Neural progenitor cell (in vitro differentiated cells): ENCODE measurements around the gene SLFN5. TPM values are rescaled to one million over a fixed set of nuclear protein-coding genes. Genes with fewer than 3 reads are reported as not detected.

Source experiments
- DNase-seq: peaks from one replicate; pipeline ENCODE4 v3.0.0-alpha.2; 2016; ENCODE audit warnings: low spot score
- H2AFZ ChIP-seq: fragments of 200-600 bp; sonication (generic); replicated peaks from 2 replicates; pipeline ENCODE4 v1.6.1; 2016; ENCODE audit warnings: antibody characterized with exemption
- H3F3A ChIP-seq: fragments of 200-600 bp; sonication (generic); 2 replicates; pipeline ENCODE4 v1.6.1; 2016; ENCODE audit warnings: antibody characterized with exemption, low read depth
- H3K27ac ChIP-seq: fragments of 200-600 bp; sonication (generic); 2 replicates; pipeline ENCODE4 v1.5.1; 2016; ENCODE audit warnings: mild to moderate bottlenecking
- H3K27me3 ChIP-seq: fragments of 200-600 bp; sonication (generic); 2 replicates; pipeline ENCODE4 v1.6.1; 2016; ENCODE audit warnings: mild to moderate bottlenecking, moderate library complexity
- H3K36me3 ChIP-seq: fragments of 200-600 bp; sonication (generic); 2 replicates; pipeline ENCODE4 v1.5.1; 2016
- H3K4me1 ChIP-seq: fragments of 200-600 bp; sonication (generic); 2 replicates; pipeline ENCODE4 v1.6.1; 2016; ENCODE audit warnings: mixed run types
- H3K4me2 ChIP-seq: fragments of 200-600 bp; sonication (generic); 2 replicates; pipeline ENCODE4 v1.6.1; 2016
- H3K4me3 ChIP-seq: fragments of 200-600 bp; sonication (generic); 2 replicates; pipeline ENCODE4 v1.5.1; 2016
- H3K79me2 ChIP-seq: fragments of 200-600 bp; sonication (generic); 2 replicates; pipeline ENCODE4 v1.6.1; 2016; ENCODE audit warnings: low read depth
- H3K9ac ChIP-seq: fragments of 200-600 bp; sonication (generic); 2 replicates; pipeline ENCODE4 v1.6.1; 2016
- H3K9me3 ChIP-seq: fragments of 200-600 bp; sonication (generic); 2 replicates; pipeline ENCODE4 v1.5.1; 2016; ENCODE audit warnings: low read depth
- H4K20me1 ChIP-seq: fragments of 200-600 bp; sonication (generic); 2 replicates; pipeline ENCODE4 v1.6.1; 2016; ENCODE audit warnings: low read depth
- H3K27ac Mint-ChIP-seq: 3 replicates; pipeline ENCODE4 v1.8.0; 2021; ENCODE audit warnings: mixed read lengths
- H3K27me3 Mint-ChIP-seq: 2 replicates; pipeline ENCODE4 v1.8.0; 2022; ENCODE audit warnings: low read depth, mild to moderate bottlenecking, inconsistent platforms, moderate library complexity, mixed read lengths; ENCODE audit not compliant: insufficient read depth
- H3K36me3 Mint-ChIP-seq: 3 replicates; pipeline ENCODE4 v1.8.0; 2021; ENCODE audit warnings: mixed read lengths
- H3K4me1 Mint-ChIP-seq: 3 replicates; pipeline ENCODE4 v1.8.0; 2021; ENCODE audit warnings: mixed read lengths
- H3K4me3 Mint-ChIP-seq: 3 replicates; pipeline ENCODE4 v1.8.0; 2021; ENCODE audit warnings: mild to moderate bottlenecking, moderate library complexity, mixed read lengths
- H3K9me3 Mint-ChIP-seq: 3 replicates; pipeline ENCODE4 v1.8.0; 2020; ENCODE audit warnings: mixed read lengths
- CTCF ChIP-seq: fragments of 200-600 bp; sonication (generic); IDR thresholded peaks from 2 replicates; pipeline ENCODE4 v1.5.1; 2017; ENCODE audit warnings: antibody characterized with exemption, mild to moderate bottlenecking
- EZH2 ChIP-seq: fragments of 200-600 bp; sonication (generic); IDR thresholded peaks from 2 replicates; pipeline ENCODE4 v1.6.1; 2017; ENCODE audit warnings: antibody characterized with exemption, mild to moderate bottlenecking, moderate library complexity
- EZH2phosphoT487 ChIP-seq: fragments of 200-600 bp; sonication (generic); IDR thresholded peaks from 2 replicates; pipeline ENCODE4 v1.6.1; 2017; ENCODE audit warnings: antibody characterized with exemption
- total RNA-seq: library from RNA; depleted of rRNA; stranded (reverse); fragments of >200 nt; gene quantifications from 2 replicates; pipeline ENCODE4 v1.2.3, GENCODE V29; 2015; ENCODE audit warnings: low replicate concordance

SLFN5 gene
- total RNA-seq, 1 donor from 2014 or later = 5.8 TPM

DNA sequence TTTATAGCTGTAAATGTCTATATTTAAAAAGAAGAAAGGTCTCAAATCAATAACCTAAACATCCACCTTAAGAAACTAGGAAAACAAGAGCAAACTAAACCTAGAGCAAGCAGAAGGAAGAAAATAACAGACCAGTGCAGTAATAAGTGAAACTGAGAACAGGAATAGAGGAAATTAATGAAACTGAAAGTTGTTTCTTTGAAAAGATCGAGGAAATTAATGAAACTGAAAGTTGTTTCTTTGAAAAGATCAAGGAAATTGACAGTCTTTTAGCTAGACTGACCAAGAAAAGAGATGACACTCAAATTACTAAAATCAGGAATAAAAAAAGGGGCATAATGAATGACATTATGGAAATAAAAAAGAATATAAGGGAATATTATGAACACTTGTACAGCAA, 46.4 kb downstream of the SLFN5 start:
- no peak for TF ChIP-seq CTCF
- TF ChIP-seq EZH2phosphoT487 = no peak
- no peak for TF ChIP-seq EZH2
- no peaks in the 10 kb centered on the region for H3K4me1 Mint-ChIP-seq

GRCh38 chr17:35291802-35292201, 48.9 kb downstream of the SLFN5 start:
- TF ChIP-seq CTCF (no peak), EZH2phosphoT487 (no peak), EZH2 (no peak)
- no peak overlapping the region for H3K4me2 ChIP-seq
- no peak for DNase-seq
- no peak overlapping the region for H2AFZ ChIP-seq
- no peaks in the 10 kb centered on the region for H3K36me3 ChIP-seq
- Mint-ChIP-seq H3K27me3 (no peaks in the 10 kb centered on the region), H3K36me3 (no peaks in the 10 kb centered on the region), H3K4me3 (no peak overlapping the region), H3K4me1 (no peaks in the 10 kb centered on the region), H3K9me3 (peaks cover 7% of the 10 kb centered on the region), H3K27ac (no peak overlapping the region)
- peaks cover 15% of the 10 kb centered on the region for H3K27me3 ChIP-seq
- no peaks in the 10 kb centered on the region for H4K20me1 ChIP-seq
- no peak overlapping the region for H3K27ac ChIP-seq
- no peaks in the 10 kb centered on the region for H3K4me1 ChIP-seq
- H3F3A ChIP-seq = no peaks in the 10 kb centered on the region
- no peaks in the 10 kb centered on the region for H3K9me3 ChIP-seq
- H3K9ac ChIP-seq = no peak overlapping the region
- no peak overlapping the region for H3K4me3 ChIP-seq
- H3K79me2 ChIP-seq = no peaks in the 10 kb centered on the region

More for the DNA sequence above, 46.4 kb downstream of the SLFN5 start:
- Mint-ChIP-seq H3K9me3 (no peaks in the 10 kb centered on the region), H3K36me3 (no peaks in the 10 kb centered on the region), H3K27me3 (no peaks in the 10 kb centered on the region), H3K27ac (no peak overlapping the region), H3K4me3 (no peak overlapping the region)
- no peaks in the 10 kb centered on the region for H3F3A ChIP-seq
- H2AFZ ChIP-seq = no peak overlapping the region
- H3K27me3 ChIP-seq = peaks cover 15% of the 10 kb centered on the region
- no peaks in the 10 kb centered on the region for H3K79me2 ChIP-seq
- H3K27ac ChIP-seq = no peak overlapping the region
- no peak for DNase-seq
- no peaks in the 10 kb centered on the region for H3K9me3 ChIP-seq
- no peak overlapping the region for H3K4me2 ChIP-seq
- no peaks in the 10 kb centered on the region for H3K36me3 ChIP-seq
- H3K4me1 ChIP-seq = no peaks in the 10 kb centered on the region
- no peaks in the 10 kb centered on the region for H4K20me1 ChIP-seq
- H3K4me3 ChIP-seq = no peak overlapping the region
- H3K9ac ChIP-seq = no peak overlapping the region

DNA sequence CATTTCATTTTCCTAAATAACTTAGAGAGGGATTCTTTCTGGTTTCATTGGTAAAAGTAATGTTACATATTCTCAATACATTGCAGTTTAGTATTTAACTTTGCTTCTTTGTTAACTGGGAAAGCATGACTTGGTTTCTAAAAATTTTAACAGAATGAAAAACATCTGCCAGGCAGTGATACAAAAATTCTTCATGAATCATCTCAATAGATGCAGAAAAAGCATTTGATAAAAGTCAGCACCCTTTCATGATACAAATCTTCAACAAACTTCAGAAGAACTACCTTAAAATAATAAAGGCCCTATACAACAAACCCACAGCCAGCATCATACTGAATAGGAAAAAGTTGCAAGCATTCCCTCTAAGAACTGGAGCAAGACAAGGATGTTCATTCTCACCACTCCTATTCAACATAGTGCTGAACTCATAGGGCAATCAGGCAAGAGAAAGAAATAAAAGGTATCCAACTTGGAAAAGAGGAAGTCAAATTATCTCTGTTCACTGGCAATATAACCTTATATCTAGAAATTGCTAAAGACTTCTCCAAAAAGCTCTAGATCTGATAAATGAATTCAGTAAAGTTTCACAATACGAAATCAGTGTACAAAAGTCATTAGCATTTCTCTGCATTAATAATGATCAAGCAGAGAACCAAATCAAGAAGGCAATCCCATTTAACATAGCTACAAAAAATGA, 50.4 kb downstream of the SLFN5 start:
- Histone ChIP-seq H3K79me2 (no peaks in the 10 kb centered on the region), H3K4me2 (no peak overlapping the region), H3K9me3 (no peaks in the 10 kb centered on the region), H3F3A (no peaks in the 10 kb centered on the region), H3K4me3 (no peak overlapping the region), H3K9ac (no peak overlapping the region), H2AFZ (no peak overlapping the region), H3K27me3 (peaks cover 15% of the 10 kb centered on the region), H4K20me1 (no peaks in the 10 kb centered on the region), H3K27ac (no peak overlapping the region), H3K4me1 (no peaks in the 10 kb centered on the region), H3K36me3 (no peaks in the 10 kb centered on the region)
- Mint-ChIP-seq H3K27ac (no peak overlapping the region), H3K4me1 (no peaks in the 10 kb centered on the region), H3K4me3 (no peak overlapping the region), H3K36me3 (no peaks in the 10 kb centered on the region), H3K27me3 (no peaks in the 10 kb centered on the region), H3K9me3 (peaks cover 17% of the 10 kb centered on the region)
- DNase-seq = no peak
- TF ChIP-seq EZH2phosphoT487 = no peak
- no peak for TF ChIP-seq CTCF
- no peak for TF ChIP-seq EZH2
